K562 (cell line): ENCODE measurements around the gene PLEKHM2. TPM values are rescaled to one million over a fixed set of nuclear protein-coding genes. Genes with fewer than 3 reads are reported as not detected.

Experiments
- ARID4B ChIP-seq: sonication (generic); formaldehyde crosslinking; IDR thresholded peaks from 2 replicates; pipeline ENCODE4 v1.8.0; 2022; ENCODE audit warnings: mild to moderate bottlenecking, missing genetic modification reagents
- HMGXB4 ChIP-seq: sonication (generic); formaldehyde crosslinking; IDR thresholded peaks from 2 replicates; pipeline ENCODE4 v1.8.1; 2023; ENCODE audit warnings: mild to moderate bottlenecking, missing genetic modification reagents
- KDM2B ChIP-seq: fragments of 250-450 bp; sonication (Bioruptor Pico); IDR thresholded peaks from 2 replicates; pipeline ENCODE4 v1.8.0; 2021; ENCODE audit warnings: mild to moderate bottlenecking, moderate library complexity
- NR2C2 ChIP-seq, 2 experiments: fragments of 200-800 bp in 1 of 2; sonication (Bioruptor generic) in 1 of 2; sonication (generic) in 1 of 2; formaldehyde crosslinking in 1 of 2; IDR thresholded peaks; 2 replicates each; pipeline versions ENCODE4 v1.6.1 to v1.8.0; 2016 to 2022; ENCODE audit warnings: mild to moderate bottlenecking in 1 of 2, missing compliant biosample characterization in 1 of 2, missing genetic modification characterization in 1 of 2, missing genetic modification reagents in 1 of 2
- RNF2 ChIP-seq: sonication (generic); IDR thresholded peaks from 2 replicates; pipeline ENCODE4 v1.6.1; 2016
- SIN3B ChIP-seq: fragments of 450-650 bp; IDR thresholded peaks from 2 replicates; pipeline ENCODE4 v1.6.1; 2017; ENCODE audit warnings: low read depth, mild to moderate bottlenecking, moderate library complexity
- TBL1XR1 ChIP-seq, 2 experiments: IDR thresholded peaks; 2 replicates each; pipeline ENCODE4 v1.6.1; 2012; ENCODE audit warnings: improper control_type of control experiment in 2 of 2, low read length in 2 of 2, mild to moderate bottlenecking in 1 of 2
- polyA plus RNA-seq, 8 experiments: library from polyadenylated mRNA; depleted of rRNA in 4 of 8; stranded (reverse) in 5 of 8; unstranded in 3 of 8; fragments of >200 nt; fragmentation: Nextera tagmentation in 2 of 8; fragmentation: Illumina TruSeq in 1 of 8; extraction: Ambion mirVana in 2 of 8; extraction: Trizol in 1 of 8; gene quantifications; 2 replicates each; pipeline versions ENCODE4 v1.2.1 to v1.2.3, GENCODE V29; 2011 to 2014; ENCODE audit warnings: inconsistent platforms in 1 of 8, missing spikeins in 1 of 8
- total RNA-seq, 7 experiments: library from RNA; depleted of rRNA in 6 of 7; stranded (reverse); fragments of >200 nt in 6 of 7; fragmentation: Illumina TruSeq in 2 of 7; extraction: Trizol in 2 of 7; gene quantifications; 2 replicates each; pipeline versions ENCODE4 v1.2.1 to v1.2.3, GENCODE V29; 2011 to 2021; ENCODE audit warnings: low replicate concordance in 1 of 7
- TF ChIP-seq, protein P1 (sequence below): fragments of 200-600 bp; sonication (generic); IDR thresholded peaks from one replicate; pipeline ENCODE4 v1.6.1; 2012; ENCODE audit warnings: mild to moderate bottlenecking, low read depth, low read length, inconsistent platforms

Gene PLEKHM2
- total and polyA plus RNA-seq, 9 of the 15 experiments (the other 6 are each of a cell fraction or from before 2014, with no cell fraction given), result 0.27 to 63.7 (median 33.2) TPM

DNA sequence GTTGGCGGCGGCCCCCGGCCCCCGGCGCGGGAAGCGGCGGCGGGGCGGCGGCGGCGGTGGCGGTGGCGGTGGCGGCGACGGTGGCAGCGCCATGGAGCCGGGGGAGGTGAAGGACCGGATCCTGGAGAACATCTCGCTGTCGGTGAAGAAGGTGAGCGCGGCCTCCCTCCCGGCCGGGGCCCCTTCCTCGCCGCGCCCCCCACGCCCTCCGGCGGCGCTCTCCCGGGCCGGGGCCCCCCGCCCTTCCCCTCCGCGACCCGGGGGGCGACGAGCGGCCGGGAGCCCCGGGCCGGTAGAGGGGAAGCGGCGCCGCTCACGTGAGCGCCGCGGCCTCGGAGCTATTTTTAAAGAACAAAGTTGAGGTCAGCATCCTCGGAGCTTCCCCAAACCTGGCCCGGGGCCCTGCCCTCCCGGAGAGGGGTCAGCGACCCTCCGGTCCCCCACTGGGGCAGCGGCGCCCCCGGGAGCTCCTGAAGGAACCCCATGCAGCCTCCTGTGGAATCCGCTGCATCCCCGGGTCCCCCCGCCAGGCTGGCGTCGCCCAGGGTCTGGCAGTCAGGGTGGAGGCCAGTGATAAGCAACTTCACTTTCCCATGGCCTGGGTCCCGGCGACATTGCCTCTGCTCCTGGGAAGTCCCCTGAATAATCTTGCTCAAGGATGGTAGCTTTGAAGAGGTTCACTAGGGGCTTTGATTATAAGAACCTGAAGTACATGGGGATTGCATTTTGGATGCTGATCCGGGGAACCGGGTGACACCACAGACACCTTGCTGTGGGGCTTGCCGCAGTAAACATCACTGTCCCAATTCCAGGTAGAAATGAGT is 560 bp downstream of the PLEKHM2 start (continued):
- TF ChIP-seq, protein P1, sequence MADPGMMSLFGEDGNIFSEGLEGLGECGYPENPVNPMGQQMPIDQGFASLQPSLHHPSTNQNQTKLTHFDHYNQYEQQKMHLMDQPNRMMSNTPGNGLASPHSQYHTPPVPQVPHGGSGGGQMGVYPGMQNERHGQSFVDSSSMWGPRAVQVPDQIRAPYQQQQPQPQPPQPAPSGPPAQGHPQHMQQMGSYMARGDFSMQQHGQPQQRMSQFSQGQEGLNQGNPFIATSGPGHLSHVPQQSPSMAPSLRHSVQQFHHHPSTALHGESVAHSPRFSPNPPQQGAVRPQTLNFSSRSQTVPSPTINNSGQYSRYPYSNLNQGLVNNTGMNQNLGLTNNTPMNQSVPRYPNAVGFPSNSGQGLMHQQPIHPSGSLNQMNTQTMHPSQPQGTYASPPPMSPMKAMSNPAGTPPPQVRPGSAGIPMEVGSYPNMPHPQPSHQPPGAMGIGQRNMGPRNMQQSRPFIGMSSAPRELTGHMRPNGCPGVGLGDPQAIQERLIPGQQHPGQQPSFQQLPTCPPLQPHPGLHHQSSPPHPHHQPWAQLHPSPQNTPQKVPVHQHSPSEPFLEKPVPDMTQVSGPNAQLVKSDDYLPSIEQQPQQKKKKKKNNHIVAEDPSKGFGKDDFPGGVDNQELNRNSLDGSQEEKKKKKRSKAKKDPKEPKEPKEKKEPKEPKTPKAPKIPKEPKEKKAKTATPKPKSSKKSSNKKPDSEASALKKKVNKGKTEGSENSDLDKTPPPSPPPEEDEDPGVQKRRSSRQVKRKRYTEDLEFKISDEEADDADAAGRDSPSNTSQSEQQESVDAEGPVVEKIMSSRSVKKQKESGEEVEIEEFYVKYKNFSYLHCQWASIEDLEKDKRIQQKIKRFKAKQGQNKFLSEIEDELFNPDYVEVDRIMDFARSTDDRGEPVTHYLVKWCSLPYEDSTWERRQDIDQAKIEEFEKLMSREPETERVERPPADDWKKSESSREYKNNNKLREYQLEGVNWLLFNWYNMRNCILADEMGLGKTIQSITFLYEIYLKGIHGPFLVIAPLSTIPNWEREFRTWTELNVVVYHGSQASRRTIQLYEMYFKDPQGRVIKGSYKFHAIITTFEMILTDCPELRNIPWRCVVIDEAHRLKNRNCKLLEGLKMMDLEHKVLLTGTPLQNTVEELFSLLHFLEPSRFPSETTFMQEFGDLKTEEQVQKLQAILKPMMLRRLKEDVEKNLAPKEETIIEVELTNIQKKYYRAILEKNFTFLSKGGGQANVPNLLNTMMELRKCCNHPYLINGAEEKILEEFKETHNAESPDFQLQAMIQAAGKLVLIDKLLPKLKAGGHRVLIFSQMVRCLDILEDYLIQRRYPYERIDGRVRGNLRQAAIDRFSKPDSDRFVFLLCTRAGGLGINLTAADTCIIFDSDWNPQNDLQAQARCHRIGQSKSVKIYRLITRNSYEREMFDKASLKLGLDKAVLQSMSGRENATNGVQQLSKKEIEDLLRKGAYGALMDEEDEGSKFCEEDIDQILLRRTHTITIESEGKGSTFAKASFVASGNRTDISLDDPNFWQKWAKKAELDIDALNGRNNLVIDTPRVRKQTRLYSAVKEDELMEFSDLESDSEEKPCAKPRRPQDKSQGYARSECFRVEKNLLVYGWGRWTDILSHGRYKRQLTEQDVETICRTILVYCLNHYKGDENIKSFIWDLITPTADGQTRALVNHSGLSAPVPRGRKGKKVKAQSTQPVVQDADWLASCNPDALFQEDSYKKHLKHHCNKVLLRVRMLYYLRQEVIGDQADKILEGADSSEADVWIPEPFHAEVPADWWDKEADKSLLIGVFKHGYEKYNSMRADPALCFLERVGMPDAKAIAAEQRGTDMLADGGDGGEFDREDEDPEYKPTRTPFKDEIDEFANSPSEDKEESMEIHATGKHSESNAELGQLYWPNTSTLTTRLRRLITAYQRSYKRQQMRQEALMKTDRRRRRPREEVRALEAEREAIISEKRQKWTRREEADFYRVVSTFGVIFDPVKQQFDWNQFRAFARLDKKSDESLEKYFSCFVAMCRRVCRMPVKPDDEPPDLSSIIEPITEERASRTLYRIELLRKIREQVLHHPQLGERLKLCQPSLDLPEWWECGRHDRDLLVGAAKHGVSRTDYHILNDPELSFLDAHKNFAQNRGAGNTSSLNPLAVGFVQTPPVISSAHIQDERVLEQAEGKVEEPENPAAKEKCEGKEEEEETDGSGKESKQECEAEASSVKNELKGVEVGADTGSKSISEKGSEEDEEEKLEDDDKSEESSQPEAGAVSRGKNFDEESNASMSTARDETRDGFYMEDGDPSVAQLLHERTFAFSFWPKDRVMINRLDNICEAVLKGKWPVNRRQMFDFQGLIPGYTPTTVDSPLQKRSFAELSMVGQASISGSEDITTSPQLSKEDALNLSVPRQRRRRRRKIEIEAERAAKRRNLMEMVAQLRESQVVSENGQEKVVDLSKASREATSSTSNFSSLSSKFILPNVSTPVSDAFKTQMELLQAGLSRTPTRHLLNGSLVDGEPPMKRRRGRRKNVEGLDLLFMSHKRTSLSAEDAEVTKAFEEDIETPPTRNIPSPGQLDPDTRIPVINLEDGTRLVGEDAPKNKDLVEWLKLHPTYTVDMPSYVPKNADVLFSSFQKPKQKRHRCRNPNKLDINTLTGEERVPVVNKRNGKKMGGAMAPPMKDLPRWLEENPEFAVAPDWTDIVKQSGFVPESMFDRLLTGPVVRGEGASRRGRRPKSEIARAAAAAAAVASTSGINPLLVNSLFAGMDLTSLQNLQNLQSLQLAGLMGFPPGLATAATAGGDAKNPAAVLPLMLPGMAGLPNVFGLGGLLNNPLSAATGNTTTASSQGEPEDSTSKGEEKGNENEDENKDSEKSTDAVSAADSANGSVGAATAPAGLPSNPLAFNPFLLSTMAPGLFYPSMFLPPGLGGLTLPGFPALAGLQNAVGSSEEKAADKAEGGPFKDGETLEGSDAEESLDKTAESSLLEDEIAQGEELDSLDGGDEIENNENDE, result no peak
- TF ChIP-seq NR2C2 (CRISPR knock-in tag; IDR thresholded peaks at IDR 0.05), result no peak
- TF ChIP-seq NR2C2 (tag; IDR thresholded peaks at IDR 0.05), result 0 out of 2 replicates have a peak, but pooled peaks have one; percentile 27
- TF ChIP-seq SIN3B, result 0 out of 2 replicates have a peak, but pooled peaks have one; percentile 24
- no peak for TF ChIP-seq RNF2
- no peak for TF ChIP-seq TBL1XR1 (IDR thresholded peaks at IDR 0.05; ENCODE audit: low read length in 2 of 2)
- no peak for TF ChIP-seq ARID4B (CRISPR knock-in tag)
- no peak for TF ChIP-seq HMGXB4 (CRISPR knock-in tag)
- TF ChIP-seq KDM2B (CRISPR knock-in tag), result 0 out of 2 replicates have a peak, but pooled peaks have one; percentile 43
